A549 (cell line): Measurements from ENCODE around the gene NLRP3.

ENCODE experiments used
- CHD2 ChIP-seq: fragments of 150-350 bp; IDR thresholded peaks from 2 replicates; pipeline ENCODE4 v1.6.1; 2014; ENCODE audit warnings: low read length; ENCODE audit not compliant: partially characterized antibody
- CHD4 ChIP-seq: fragments of 200-600 bp; sonication (generic); IDR thresholded peaks from 2 replicates; pipeline ENCODE4 v1.6.1; 2016; ENCODE audit warnings: antibody characterized with exemption, mild to moderate bottlenecking, borderline replicate concordance
- FOSB ChIP-seq: fragments of 250-450 bp; sonication (Bioruptor Pico); IDR thresholded peaks from 2 replicates; pipeline ENCODE4 v1.5.0; 2020; ENCODE audit warnings: mild to moderate bottlenecking, moderate library complexity
- JUN ChIP-seq, 2 experiments: fragments of >200 bp; sonication (Bioruptor Twin); formaldehyde crosslinking; IDR thresholded peaks; 2 replicates in 1 of 2; 3 replicates in 1 of 2; pipeline ENCODE4 v1.6.1; 2016 to 2017
- JUNB ChIP-seq: fragments of >200 bp; sonication (Bioruptor Twin); formaldehyde crosslinking; IDR thresholded peaks from 2 replicates; pipeline ENCODE4 v1.6.1; 2016
- KDM1A ChIP-seq: fragments of 200-600 bp; sonication (generic); IDR thresholded peaks from 2 replicates; pipeline ENCODE4 v1.6.1; 2016; ENCODE audit warnings: low read depth, mild to moderate bottlenecking
- MAFK ChIP-seq: fragments of 450-650 bp; IDR thresholded peaks from 2 replicates; pipeline ENCODE4 v1.6.1; 2014; ENCODE audit not compliant: partially characterized antibody
- POLR2A ChIP-seq: IDR thresholded peaks from 2 replicates; pipeline ENCODE4 v1.6.1; 2012; ENCODE audit warnings: mild to moderate bottlenecking, low read length
- RCOR1 ChIP-seq: fragments of 150-350 bp; IDR thresholded peaks from 2 replicates; pipeline ENCODE4 v1.6.1; 2014; ENCODE audit warnings: antibody characterized with exemption, low read length, low read depth
- SREBF2 ChIP-seq: fragments of 450-650 bp; IDR thresholded peaks from 2 replicates; pipeline ENCODE4 v1.6.1; 2014; ENCODE audit warnings: mild to moderate bottlenecking, moderate library complexity
- USF2 ChIP-seq: fragments of 450-650 bp; IDR thresholded peaks from 2 replicates; pipeline ENCODE4 v1.6.1; 2014; ENCODE audit warnings: antibody characterized with exemption
- TF ChIP-seq, protein P1 (sequence below): fragments of >200 bp; sonication (Bioruptor Twin); formaldehyde crosslinking; IDR thresholded peaks from 3 replicates; pipeline ENCODE4 v1.5.1; 2016
- TF ChIP-seq, protein P2 (sequence below): fragments of 150-350 bp; IDR thresholded peaks from 2 replicates; pipeline ENCODE4 v1.6.1; 2014; ENCODE audit warnings: low read depth, mild to moderate bottlenecking, low read length
- TF ChIP-seq, protein P3 (sequence below): fragments of 200-600 bp; sonication (generic); IDR thresholded peaks from 2 replicates; pipeline ENCODE4 v1.6.1; 2016; ENCODE audit warnings: antibody characterized with exemption, mild to moderate bottlenecking, moderate library complexity

- TF ChIP-seq POLR2A (no peak), USF2 (no peak), JUNB (no peak), CHD2 (no peak), SREBF2 (no peak), CHD4 (no peak), MAFK (no peak), FOSB (CRISPR knock-in tag) (no peak), RCOR1 (no peak), JUN (IDR thresholded peaks at IDR 0.05) (no peak), KDM1A (no peak)
- TF ChIP-seq, protein P1, sequence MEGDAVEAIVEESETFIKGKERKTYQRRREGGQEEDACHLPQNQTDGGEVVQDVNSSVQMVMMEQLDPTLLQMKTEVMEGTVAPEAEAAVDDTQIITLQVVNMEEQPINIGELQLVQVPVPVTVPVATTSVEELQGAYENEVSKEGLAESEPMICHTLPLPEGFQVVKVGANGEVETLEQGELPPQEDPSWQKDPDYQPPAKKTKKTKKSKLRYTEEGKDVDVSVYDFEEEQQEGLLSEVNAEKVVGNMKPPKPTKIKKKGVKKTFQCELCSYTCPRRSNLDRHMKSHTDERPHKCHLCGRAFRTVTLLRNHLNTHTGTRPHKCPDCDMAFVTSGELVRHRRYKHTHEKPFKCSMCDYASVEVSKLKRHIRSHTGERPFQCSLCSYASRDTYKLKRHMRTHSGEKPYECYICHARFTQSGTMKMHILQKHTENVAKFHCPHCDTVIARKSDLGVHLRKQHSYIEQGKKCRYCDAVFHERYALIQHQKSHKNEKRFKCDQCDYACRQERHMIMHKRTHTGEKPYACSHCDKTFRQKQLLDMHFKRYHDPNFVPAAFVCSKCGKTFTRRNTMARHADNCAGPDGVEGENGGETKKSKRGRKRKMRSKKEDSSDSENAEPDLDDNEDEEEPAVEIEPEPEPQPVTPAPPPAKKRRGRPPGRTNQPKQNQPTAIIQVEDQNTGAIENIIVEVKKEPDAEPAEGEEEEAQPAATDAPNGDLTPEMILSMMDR = no peak
- TF ChIP-seq, protein P2, sequence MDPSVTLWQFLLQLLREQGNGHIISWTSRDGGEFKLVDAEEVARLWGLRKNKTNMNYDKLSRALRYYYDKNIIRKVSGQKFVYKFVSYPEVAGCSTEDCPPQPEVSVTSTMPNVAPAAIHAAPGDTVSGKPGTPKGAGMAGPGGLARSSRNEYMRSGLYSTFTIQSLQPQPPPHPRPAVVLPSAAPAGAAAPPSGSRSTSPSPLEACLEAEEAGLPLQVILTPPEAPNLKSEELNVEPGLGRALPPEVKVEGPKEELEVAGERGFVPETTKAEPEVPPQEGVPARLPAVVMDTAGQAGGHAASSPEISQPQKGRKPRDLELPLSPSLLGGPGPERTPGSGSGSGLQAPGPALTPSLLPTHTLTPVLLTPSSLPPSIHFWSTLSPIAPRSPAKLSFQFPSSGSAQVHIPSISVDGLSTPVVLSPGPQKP = no peak
- TF ChIP-seq, protein P3, sequence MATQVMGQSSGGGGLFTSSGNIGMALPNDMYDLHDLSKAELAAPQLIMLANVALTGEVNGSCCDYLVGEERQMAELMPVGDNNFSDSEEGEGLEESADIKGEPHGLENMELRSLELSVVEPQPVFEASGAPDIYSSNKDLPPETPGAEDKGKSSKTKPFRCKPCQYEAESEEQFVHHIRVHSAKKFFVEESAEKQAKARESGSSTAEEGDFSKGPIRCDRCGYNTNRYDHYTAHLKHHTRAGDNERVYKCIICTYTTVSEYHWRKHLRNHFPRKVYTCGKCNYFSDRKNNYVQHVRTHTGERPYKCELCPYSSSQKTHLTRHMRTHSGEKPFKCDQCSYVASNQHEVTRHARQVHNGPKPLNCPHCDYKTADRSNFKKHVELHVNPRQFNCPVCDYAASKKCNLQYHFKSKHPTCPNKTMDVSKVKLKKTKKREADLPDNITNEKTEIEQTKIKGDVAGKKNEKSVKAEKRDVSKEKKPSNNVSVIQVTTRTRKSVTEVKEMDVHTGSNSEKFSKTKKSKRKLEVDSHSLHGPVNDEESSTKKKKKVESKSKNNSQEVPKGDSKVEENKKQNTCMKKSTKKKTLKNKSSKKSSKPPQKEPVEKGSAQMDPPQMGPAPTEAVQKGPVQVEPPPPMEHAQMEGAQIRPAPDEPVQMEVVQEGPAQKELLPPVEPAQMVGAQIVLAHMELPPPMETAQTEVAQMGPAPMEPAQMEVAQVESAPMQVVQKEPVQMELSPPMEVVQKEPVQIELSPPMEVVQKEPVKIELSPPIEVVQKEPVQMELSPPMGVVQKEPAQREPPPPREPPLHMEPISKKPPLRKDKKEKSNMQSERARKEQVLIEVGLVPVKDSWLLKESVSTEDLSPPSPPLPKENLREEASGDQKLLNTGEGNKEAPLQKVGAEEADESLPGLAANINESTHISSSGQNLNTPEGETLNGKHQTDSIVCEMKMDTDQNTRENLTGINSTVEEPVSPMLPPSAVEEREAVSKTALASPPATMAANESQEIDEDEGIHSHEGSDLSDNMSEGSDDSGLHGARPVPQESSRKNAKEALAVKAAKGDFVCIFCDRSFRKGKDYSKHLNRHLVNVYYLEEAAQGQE = no peak
Measured at GRCh38 chr1:247419336-247419735, 3.4 kb downstream of the NLRP3 start.
